ENCODE measurements around the gene DHDDS.

Gene DHDDS

GRCh38 chr1:26472320-26472900 lies 40.3 kb downstream of the DHDDS start, which contains the start of gene HMGN2:
TSS of gene HMGN2 (plus strand) at chr1:26472440. CDS start at chr1:26472613, 173 bp downstream.
- TF ChIP-seq CTCF (IDR thresholded peaks at IDR 0.05; ENCODE audit: extremely low read depth, insufficient read depth, missing control alignments), result no peak
- DNase-seq (ENCODE audit: low spot score), result peak; percentile 88
- in situ Hi-C loops (cut with MboI; ENCODE audit: low pct_unique_long_range_greater_than_20kb, low sequenced_read_pairs, unreplicated experiment), result no loop called here

- no peak for TF ChIP-seq CTCF (IDR thresholded peaks at IDR 0.05; ENCODE audit: extremely low read depth, insufficient read depth, missing control alignments)
- in situ Hi-C loops (cut with MboI; ENCODE audit: low pct_unique_long_range_greater_than_20kb, low sequenced_read_pairs, unreplicated experiment), result no loop called here
- peak; percentile 98 for DNase-seq (ENCODE audit: low spot score)
Measured at GRCh38 chr1:26472901-26473845, 41.1 kb downstream of the DHDDS start.

GRCh38 chr1:26474818-26475217 lies 42.7 kb downstream of the DHDDS start:
- in situ Hi-C loops (cut with MboI; ENCODE audit: low pct_unique_long_range_greater_than_20kb, low sequenced_read_pairs, unreplicated experiment), result no loop called here
- TF ChIP-seq CTCF (IDR thresholded peaks at IDR 0.05; ENCODE audit: extremely low read depth, insufficient read depth, missing control alignments), result no peak
- no peak for DNase-seq (ENCODE audit: low spot score)

- DNase-seq (ENCODE audit: low spot score), result no peak
- TF ChIP-seq CTCF (IDR thresholded peaks at IDR 0.05; ENCODE audit: extremely low read depth, insufficient read depth, missing control alignments), result no peak
- in situ Hi-C loops (cut with MboI; ENCODE audit: low pct_unique_long_range_greater_than_20kb, low sequenced_read_pairs, unreplicated experiment), result no loop called here
Measured at GRCh38 chr1:26475989-26476388, 43.9 kb downstream of the DHDDS start.

GRCh38 chr1:26476958-26477357 lies 44.8 kb downstream of the DHDDS start:
- in situ Hi-C loops (cut with MboI; ENCODE audit: low pct_unique_long_range_greater_than_20kb, low sequenced_read_pairs, unreplicated experiment), result no loop called here
- DNase-seq (ENCODE audit: low spot score), result no peak
- TF ChIP-seq CTCF (IDR thresholded peaks at IDR 0.05; ENCODE audit: extremely low read depth, insufficient read depth, missing control alignments), result no peak

- no peak for DNase-seq (ENCODE audit: low spot score)
- no peak for TF ChIP-seq CTCF (IDR thresholded peaks at IDR 0.05; ENCODE audit: extremely low read depth, insufficient read depth, missing control alignments)
- in situ Hi-C loops (cut with MboI; ENCODE audit: low pct_unique_long_range_greater_than_20kb, low sequenced_read_pairs, unreplicated experiment), result no loop called here
Measured at GRCh38 chr1:26477446-26478152, 45.5 kb downstream of the DHDDS start.

Measured in GM13977 (cell line).